ENCODE measurements around the gene EIF2A. TPM values are rescaled to one million over a fixed set of nuclear protein-coding genes. Genes with fewer than 3 reads are reported as not detected.

The EIF2A gene
- total RNA-seq, 1 experiment from 2014 or later, result 305 TPM

GRCh38 chr3:150535204-150535603, 11.4 kb upstream of the EIF2A start:
- no peak for DNase-seq
- H3K36me3 ChIP-seq, result no peaks in the 10 kb centered on the region

GRCh38 chr3:150538324-150539208, 8.0 kb upstream of the EIF2A start:
- Histone ChIP-seq H3K4me3 (no peak overlapping the region), H3K27me3 (no peaks in the 10 kb centered on the region), H3K9me3 (no peaks in the 10 kb centered on the region), H3K36me3 (peaks cover 28% of the 10 kb centered on the region)
- no peak for DNase-seq

More at GRCh38 chr3:150535204-150535603, 11.4 kb upstream of the EIF2A start:
- H3K4me3 ChIP-seq, result no peak overlapping the region
- H3K27me3 ChIP-seq, result no peaks in the 10 kb centered on the region
- H3K9me3 ChIP-seq, result no peaks in the 10 kb centered on the region

GRCh38 chr3:150540297-150540696, 6.3 kb upstream of the EIF2A start:
- peaks cover 45% of the 10 kb centered on the region for H3K36me3 ChIP-seq
- DNase-seq, result no peak
- no peak overlapping the region for H3K4me3 ChIP-seq
- no peaks in the 10 kb centered on the region for H3K27me3 ChIP-seq
- H3K9me3 ChIP-seq, result no peaks in the 10 kb centered on the region

GRCh38 chr3:150540991-150541390, 5.6 kb upstream of the EIF2A start:
- no peak for DNase-seq
- Histone ChIP-seq H3K4me3 (no peak overlapping the region), H3K27me3 (no peaks in the 10 kb centered on the region), H3K36me3 (peaks cover 52% of the 10 kb centered on the region), H3K9me3 (no peaks in the 10 kb centered on the region)

GRCh38 chr3:150543128-150543527, 3.5 kb upstream of the EIF2A start:
- no peaks in the 10 kb centered on the region for H3K27me3 ChIP-seq
- H3K9me3 ChIP-seq, result no peaks in the 10 kb centered on the region
- peaks cover 55% of the 10 kb centered on the region for H3K36me3 ChIP-seq
- H3K4me3 ChIP-seq, result no peak overlapping the region
- DNase-seq, result no peak

DNA sequence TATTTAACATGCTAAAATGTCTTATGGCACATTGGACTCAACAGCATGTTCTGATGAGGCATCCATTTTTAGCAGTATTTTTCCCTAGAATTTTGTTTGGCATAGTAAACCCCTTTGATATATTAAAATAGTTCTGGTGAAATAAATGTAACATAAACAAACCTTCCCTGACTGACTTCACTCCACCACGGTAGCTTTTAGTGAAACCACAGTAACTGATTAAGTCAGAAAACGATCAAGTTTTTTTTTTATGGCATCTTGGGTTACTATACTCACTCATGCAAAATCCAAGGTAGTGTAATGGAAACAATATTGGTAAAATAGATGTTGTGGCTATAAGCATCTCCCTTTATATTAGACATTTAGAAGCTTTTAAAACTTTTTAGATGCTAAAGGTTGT, 3.1 kb upstream of the EIF2A start:
- Histone ChIP-seq H3K36me3 (peaks cover 59% of the 10 kb centered on the region), H3K27me3 (no peaks in the 10 kb centered on the region), H3K4me3 (no peak overlapping the region), H3K9me3 (no peaks in the 10 kb centered on the region)
- DNase-seq, result no peak

GRCh38 chr3:150544041-150544440, 2.5 kb upstream of the EIF2A start:
- no peak for DNase-seq
- peak overlapping the region; percentile 98 for H3K4me3 ChIP-seq

GRCh38 chr3:150544726-150545125, 1.9 kb upstream of the EIF2A start:
- H3K27me3 ChIP-seq, result no peaks in the 10 kb centered on the region
- H3K9me3 ChIP-seq, result no peaks in the 10 kb centered on the region
- no peak for DNase-seq
- peak overlapping the region; percentile 98 for H3K4me3 ChIP-seq
- H3K36me3 ChIP-seq, result peaks cover 63% of the 10 kb centered on the region

More at GRCh38 chr3:150544041-150544440, 2.5 kb upstream of the EIF2A start:
- H3K27me3 ChIP-seq, result no peaks in the 10 kb centered on the region
- H3K36me3 ChIP-seq, result peaks cover 60% of the 10 kb centered on the region
- no peaks in the 10 kb centered on the region for H3K9me3 ChIP-seq

DNA sequence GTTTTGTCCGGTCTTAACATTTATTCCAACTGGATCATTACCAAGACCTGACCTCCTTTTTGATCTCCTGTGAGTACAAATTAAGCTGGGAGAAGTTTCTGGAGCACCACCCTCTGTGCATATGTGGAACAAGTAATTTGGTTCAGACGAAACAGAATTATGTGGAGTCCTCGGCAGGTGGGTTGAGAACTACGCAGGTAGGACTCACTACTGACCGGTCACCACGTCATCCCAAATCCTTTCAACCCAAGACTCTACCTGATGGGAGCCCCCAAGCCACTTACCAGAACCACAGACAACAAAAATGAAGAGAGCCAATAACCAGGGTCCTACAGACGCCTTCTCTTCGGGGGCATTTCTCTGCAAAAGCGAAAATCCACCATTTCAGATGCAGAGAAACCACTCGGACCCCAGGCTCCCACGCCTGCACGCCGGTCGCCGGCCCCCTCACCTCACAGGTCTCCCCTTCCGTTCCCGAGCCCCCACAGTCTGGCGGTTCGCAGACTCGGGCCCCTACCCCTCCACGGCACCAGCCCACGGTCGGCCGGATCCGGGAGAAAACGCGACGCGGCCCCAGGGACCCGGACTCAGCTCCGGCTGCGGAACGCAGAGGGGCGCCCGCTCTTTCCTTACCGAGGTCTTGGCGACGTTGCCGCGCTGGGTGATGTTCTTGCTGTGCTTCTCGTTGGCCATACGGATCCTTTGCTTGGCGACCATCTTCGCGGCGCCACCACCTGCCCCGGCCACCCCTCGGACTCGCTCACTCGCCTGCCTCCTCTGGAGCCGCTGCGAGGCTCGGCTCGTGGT, 965 bp upstream of the EIF2A start:
- Histone ChIP-seq H3K27me3 (no peaks in the 10 kb centered on the region), H3K9me3 (no peaks in the 10 kb centered on the region), H3K36me3 (peaks cover 72% of the 10 kb centered on the region), H3K4me3 (peak overlapping the region; percentile 98)
- DNase-seq, result no peak

- Histone ChIP-seq H3K27me3 (no peaks in the 10 kb centered on the region), H3K36me3 (peaks cover 72% of the 10 kb centered on the region), H3K4me3 (peak overlapping the region; percentile 98), H3K9me3 (no peaks in the 10 kb centered on the region)
- DNase-seq, result no peak
These were observed 606 bp downstream of the EIF2A start for GRCh38 chr3:150547045-150547741.

- Histone ChIP-seq H3K36me3 (peaks cover 83% of the 10 kb centered on the region), H3K4me3 (no peak overlapping the region), H3K27me3 (no peaks in the 10 kb centered on the region), H3K9me3 (no peaks in the 10 kb centered on the region)
- DNase-seq, result no peak
These were observed 9.4 kb downstream of the EIF2A start for GRCh38 chr3:150555859-150556436.

DNA sequence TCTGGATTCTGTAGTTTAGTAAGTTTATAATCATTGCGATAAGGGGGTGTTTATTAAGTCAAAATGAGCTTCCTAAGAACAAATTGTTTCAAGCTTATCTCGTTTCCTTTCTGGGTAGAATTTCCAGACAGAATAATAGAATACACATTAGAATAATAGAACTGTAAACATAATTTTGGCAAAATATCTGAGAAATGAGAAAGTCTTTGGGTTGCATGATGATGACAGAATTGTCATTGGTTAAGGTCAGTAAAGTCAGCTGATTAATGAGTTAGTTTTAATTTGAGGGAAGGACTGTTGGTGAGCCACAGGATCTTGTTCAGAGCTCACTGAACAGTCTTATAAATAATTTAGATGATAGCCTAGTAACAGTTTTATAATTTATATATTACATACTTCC, 10.2 kb downstream of the EIF2A start:
- H3K36me3 ChIP-seq, result peaks cover 81% of the 10 kb centered on the region
- H3K27me3 ChIP-seq, result no peaks in the 10 kb centered on the region
- no peaks in the 10 kb centered on the region for H3K9me3 ChIP-seq
- H3K4me3 ChIP-seq, result no peak overlapping the region
- DNase-seq, result no peak

- peaks cover 76% of the 10 kb centered on the region for H3K36me3 ChIP-seq
- no peaks in the 10 kb centered on the region for H3K9me3 ChIP-seq
- H3K4me3 ChIP-seq, result no peak overlapping the region
- no peak for DNase-seq
- H3K27me3 ChIP-seq, result no peaks in the 10 kb centered on the region
These were observed 11.1 kb downstream of the EIF2A start for GRCh38 chr3:150557725-150558124.

DNA sequence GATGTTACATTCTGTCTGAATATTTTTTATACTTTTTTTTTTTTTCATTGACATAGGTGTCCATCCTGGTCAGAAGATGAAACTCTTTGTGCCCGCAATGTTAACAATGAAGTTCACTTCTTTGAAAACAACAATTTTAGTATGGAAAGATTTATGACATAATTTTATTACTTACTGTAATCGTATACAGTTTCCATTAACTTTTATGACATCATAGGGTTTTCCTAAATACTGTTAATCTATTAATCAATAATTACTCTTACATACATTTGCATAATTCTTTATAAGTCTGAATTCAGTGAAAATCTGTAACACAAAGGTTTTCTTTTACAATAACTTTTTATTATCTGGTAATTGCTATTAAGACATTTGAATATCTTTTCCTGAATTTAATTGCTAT, 17.7 kb downstream of the EIF2A start:
- H3K4me3 ChIP-seq, result no peak overlapping the region
- H3K36me3 ChIP-seq, result peaks cover 76% of the 10 kb centered on the region
- H3K9me3 ChIP-seq, result no peaks in the 10 kb centered on the region
- no peaks in the 10 kb centered on the region for H3K27me3 ChIP-seq
- no peak for DNase-seq

DNA sequence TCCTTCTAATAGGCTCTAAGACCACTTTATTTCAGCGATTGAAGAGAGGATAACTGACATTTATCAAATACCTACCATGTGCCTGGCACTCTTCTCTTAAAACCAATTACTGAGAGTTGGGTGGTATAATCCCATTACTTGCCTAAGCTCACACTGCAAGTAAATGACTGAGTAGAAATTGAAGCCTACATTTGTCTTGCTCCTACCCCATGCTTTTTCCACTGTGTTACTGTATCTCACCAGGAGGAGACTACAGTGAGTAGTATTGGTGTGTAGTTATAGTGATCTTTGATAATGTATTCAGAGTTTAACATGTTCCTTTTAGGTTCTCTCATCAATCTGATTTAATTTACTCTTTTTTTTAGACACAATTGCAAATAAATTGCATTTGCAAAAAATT, 20.7 kb downstream of the EIF2A start:
- Histone ChIP-seq H3K9me3 (no peaks in the 10 kb centered on the region), H3K36me3 (peaks cover 82% of the 10 kb centered on the region), H3K27me3 (no peaks in the 10 kb centered on the region), H3K4me3 (no peak overlapping the region)
- no peak for DNase-seq

GRCh38 chr3:150577855-150578254, 31.3 kb downstream of the EIF2A start:
- H3K36me3 ChIP-seq, result peaks cover 85% of the 10 kb centered on the region
- no peak overlapping the region for H3K4me3 ChIP-seq
- H3K27me3 ChIP-seq, result no peaks in the 10 kb centered on the region
- H3K9me3 ChIP-seq, result no peaks in the 10 kb centered on the region
- no peak for DNase-seq

DNA sequence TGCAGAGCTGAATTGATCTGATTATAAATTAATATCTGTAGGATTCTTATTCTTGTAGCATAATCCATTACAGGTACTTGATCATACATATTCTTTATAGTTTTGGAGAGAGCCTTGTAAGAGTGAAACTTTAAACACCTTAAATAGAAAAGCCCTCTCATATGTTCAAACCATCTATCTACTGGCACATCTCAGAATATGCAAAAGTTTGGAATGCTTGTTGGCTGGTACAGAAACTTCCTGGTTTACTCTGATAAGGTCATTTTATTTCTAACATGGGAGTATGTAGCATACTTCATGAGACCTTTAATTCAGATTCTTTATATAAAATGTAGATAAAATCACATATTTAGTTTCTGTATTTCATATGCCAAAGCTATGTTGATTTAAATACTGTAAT, 34.6 kb downstream of the EIF2A start:
- no peak for DNase-seq
- Histone ChIP-seq H3K4me3 (no peak overlapping the region), H3K27me3 (no peaks in the 10 kb centered on the region), H3K36me3 (peaks cover 88% of the 10 kb centered on the region), H3K9me3 (no peaks in the 10 kb centered on the region)

Data from MG63 (cell line).